Adrenal gland (tissue), 12 donors: ENCODE data around the gene TBC1D8B. TPM values are rescaled to one million over a fixed set of nuclear protein-coding genes. Genes with fewer than 3 reads are reported as not detected.

Experiments
- DNase-seq, 7 donors: peaks; one replicate each; pipeline ENCODE4 v3.0.0-alpha.2; 2019 to 2020
- H3K27ac ChIP-seq, 5 donors: fragments of 200-600 bp; sonication (generic) in 4 of 5; 1 replicate in 3 of 5; 2 replicates in 2 of 5; pipeline versions ENCODE4 v1.5.1 to v1.8.0; 2016 to 2020; ENCODE audit warnings: mild to moderate bottlenecking in 1 of 5
- H3K27me3 ChIP-seq: fragments of 200-600 bp; 2 replicates; pipeline ENCODE4 v1.8.0; 2021
- H3K36me3 ChIP-seq, 2 donors: fragments of 200-600 bp; replicated peaks in 1 of 2; 1 replicate in 1 of 2; 2 replicates in 1 of 2; pipeline versions ENCODE4 v1.5.1 to v1.8.0; 2018 to 2022
- H3K4me1 ChIP-seq, 2 donors: fragments of 200-600 bp; replicated peaks in 1 of 2; 1 replicate in 1 of 2; 2 replicates in 1 of 2; pipeline versions ENCODE4 v1.5.1 to v1.8.0; 2018 to 2021
- H3K4me3 ChIP-seq, 4 donors: fragments of 200-600 bp; sonication (generic) in 3 of 4; one replicate each; pipeline ENCODE4 v1.5.1; 2016 to 2018
- H3K9me3 ChIP-seq, 3 donors: fragments of 200-600 bp; sonication (generic) in 1 of 3; replicated peaks in 1 of 3; 1 replicate in 2 of 3; 2 replicates in 1 of 3; pipeline versions ENCODE4 v1.5.1 to v1.8.0; 2016 to 2021
- POLR2A ChIP-seq, 2 donors: fragments of 450-650 bp; IDR thresholded peaks; one replicate each; pipeline ENCODE4 v1.6.1; 2017; ENCODE audit warnings: antibody characterized with exemption in 2 of 2, mild to moderate bottlenecking in 2 of 2, moderate library complexity in 1 of 2
- WGBS, 4 donors: extraction: QIAGEN DNeasy Blood & Tissue Kit in 2 of 4; methylation state at CpG; one replicate each; pipeline versions ENCODE4 v1.1.5 to v1.1.7; 2013 to 2017; 5-methylcytosine and 5-hydroxymethylcytosine counted together
- intact Hi-C, 2 donors: fragments of 100-400 bp; cut with DNase I; formaldehyde crosslinking; loops; one replicate each; pipeline versions ENCODE4 v1.14.1 to v1.15.0; 2022 to 2023
- polyA plus RNA-seq, 3 donors: library from polyadenylated mRNA; stranded (reverse); fragments of 200-250 nt in 2 of 3; fragments of 350-450 nt in 1 of 3; fragmentation: Illumina TruSeq in 1 of 3; extraction: RNeasy Lipid Tissue Mini Kit (QIAGEN cat#74804) in 1 of 3; gene quantifications; one replicate each; pipeline ENCODE4 v1.2.3, GENCODE V29; 2013 to 2014
- total RNA-seq, 9 donors: library from RNA; depleted of rRNA in 4 of 9; stranded (reverse); fragments of >200 nt in 4 of 9; fragments of 120-200 nt in 1 of 9; fragmentation: NEBNext Ultra II Directional in 1 of 9; extraction: Animal tissue kit (Norgen Biotek cat#: 25700) in 1 of 9; gene quantifications; one replicate each; pipeline versions ENCODE4 v1.1.0 to v1.2.4, GENCODE V29; 2013 to 2023
- TF ChIP-seq, protein P1 (sequence below), 6 experiments: fragments of 450-650 bp in 4 of 6; fragments of 200-600 bp in 2 of 6; sonication (generic) in 1 of 6; IDR thresholded peaks; 1 replicate in 5 of 6; 2 replicates in 1 of 6; pipeline versions ENCODE4 v1.5.1 to v1.8.0; 2016 to 2021; ENCODE audit warnings: antibody characterized with exemption in 6 of 6, mild to moderate bottlenecking in 2 of 6, moderate library complexity in 1 of 6
- donor health status: healthy with polysubstance abuse.
- donor health status: Bipolar disorder and iron deficiency.
- donor health status: DM: yes; HTN: yes; CAD: no.
- donor health status: DM: no; HTN: no; CAD: no.
- donor health status: DM: no; HTN: no; CAD: no.
- donor health status: DM: yes; HTN: yes; CAD: no.

Gene TBC1D8B
- total and polyA plus RNA-seq, 12 donors = 12.0 to 61.8 (median 25.1) TPM

DNA sequence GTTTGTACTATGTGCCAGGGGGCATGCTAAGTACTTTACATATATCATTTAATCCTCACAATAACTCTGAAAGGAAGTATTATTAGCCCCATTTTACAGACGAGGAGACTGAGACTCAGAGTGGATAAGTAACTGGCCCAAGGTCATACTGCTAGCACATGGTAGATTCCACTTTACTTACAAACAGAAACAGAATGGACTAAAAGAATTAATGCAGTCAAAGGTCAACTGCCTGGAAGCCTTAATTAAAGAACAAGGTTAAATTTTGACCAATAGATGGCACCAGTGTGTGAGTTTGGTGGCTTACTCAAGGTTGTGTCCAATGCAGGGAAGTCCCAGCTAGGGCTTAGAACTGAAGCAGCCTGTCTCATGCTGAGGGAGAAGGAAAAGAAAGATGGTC lies 96.0 kb downstream of the TBC1D8B start:
- H3K36me3 ChIP-seq = no peaks in the 10 kb centered on the region
- H3K9me3 ChIP-seq = no peaks in the 10 kb centered on the region
- no peak overlapping the region for H3K4me3 ChIP-seq
- H3K27ac ChIP-seq = no peak overlapping the region
- no peaks in the 10 kb centered on the region for H3K27me3 ChIP-seq
- intact Hi-C loops = loop anchor here in 1 of 2 donors (5.0 kb wide), 1 partner anchor 54 kb away; no protein-coding TSS in a partner anchor
- TF ChIP-seq, protein P1, sequence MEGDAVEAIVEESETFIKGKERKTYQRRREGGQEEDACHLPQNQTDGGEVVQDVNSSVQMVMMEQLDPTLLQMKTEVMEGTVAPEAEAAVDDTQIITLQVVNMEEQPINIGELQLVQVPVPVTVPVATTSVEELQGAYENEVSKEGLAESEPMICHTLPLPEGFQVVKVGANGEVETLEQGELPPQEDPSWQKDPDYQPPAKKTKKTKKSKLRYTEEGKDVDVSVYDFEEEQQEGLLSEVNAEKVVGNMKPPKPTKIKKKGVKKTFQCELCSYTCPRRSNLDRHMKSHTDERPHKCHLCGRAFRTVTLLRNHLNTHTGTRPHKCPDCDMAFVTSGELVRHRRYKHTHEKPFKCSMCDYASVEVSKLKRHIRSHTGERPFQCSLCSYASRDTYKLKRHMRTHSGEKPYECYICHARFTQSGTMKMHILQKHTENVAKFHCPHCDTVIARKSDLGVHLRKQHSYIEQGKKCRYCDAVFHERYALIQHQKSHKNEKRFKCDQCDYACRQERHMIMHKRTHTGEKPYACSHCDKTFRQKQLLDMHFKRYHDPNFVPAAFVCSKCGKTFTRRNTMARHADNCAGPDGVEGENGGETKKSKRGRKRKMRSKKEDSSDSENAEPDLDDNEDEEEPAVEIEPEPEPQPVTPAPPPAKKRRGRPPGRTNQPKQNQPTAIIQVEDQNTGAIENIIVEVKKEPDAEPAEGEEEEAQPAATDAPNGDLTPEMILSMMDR (IDR thresholded peaks at IDR 0.05) = peak; percentile 11 to 48 (median 40)
- TF ChIP-seq POLR2A (IDR thresholded peaks at IDR 0.05) = no peak
- WGBS, 4 donors = 18 to 40% (median 25%) methylated on average over 1 of the region's 1 CpG
- peaks cover 0 to 8% of the 10 kb centered on the region in 2 donors for H3K4me1 ChIP-seq
- DNase-seq = peak in 3 of 7 donors; percentile 31 to 45 (median 34)

DNA sequence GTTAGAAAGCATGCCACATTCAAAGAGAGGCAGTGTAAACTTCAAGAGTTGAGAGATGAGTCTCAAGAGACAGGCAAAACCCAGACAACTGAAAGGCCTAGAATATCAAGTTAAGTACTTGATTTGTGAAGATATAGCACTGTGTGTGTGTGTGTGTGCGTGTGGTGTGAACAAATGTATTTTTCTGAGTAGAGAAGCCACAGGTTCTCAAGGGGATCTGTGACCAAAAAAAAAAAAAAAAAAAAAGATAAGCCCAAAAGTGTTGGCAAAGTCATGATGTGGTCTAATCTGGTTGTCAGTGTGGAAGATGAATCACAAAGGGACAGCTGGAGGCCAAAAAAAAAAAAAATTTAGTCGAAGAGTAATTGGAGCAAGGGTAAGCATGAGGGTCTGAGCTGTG lies 96.8 kb downstream of the TBC1D8B start:
- Histone ChIP-seq H3K27me3 (no peaks in the 10 kb centered on the region), H3K4me1 (peaks cover 0 to 8% of the 10 kb centered on the region in 2 donors), H3K4me3 (no peak overlapping the region), H3K36me3 (no peaks in the 10 kb centered on the region), H3K27ac (peak overlapping the region in 2 of 5 donors; percentile 6 to 23), H3K9me3 (no peaks in the 10 kb centered on the region)
- WGBS, 4 donors = 35 to 45% (median 37%) methylated on average over 2 of the region's 2 CpGs
- no peak for TF ChIP-seq POLR2A (IDR thresholded peaks at IDR 0.05)
- TF ChIP-seq, protein P1 (IDR thresholded peaks at IDR 0.05) = no peak
- intact Hi-C loops = loop anchor here in 1 of 2 donors (5.0 kb wide), 1 partner anchor 53 kb away; no protein-coding TSS in a partner anchor
- no peak for DNase-seq

GRCh38 chrX:106899841-106900240 lies 97.4 kb downstream of the TBC1D8B start:
- Histone ChIP-seq H3K27me3 (no peaks in the 10 kb centered on the region), H3K4me1 (peaks cover 0 to 7% of the 10 kb centered on the region in 2 donors), H3K27ac (peak overlapping the region in 1 of 5 donors; percentile 45), H3K36me3 (no peaks in the 10 kb centered on the region), H3K4me3 (no peak overlapping the region), H3K9me3 (no peaks in the 10 kb centered on the region)
- no peak for TF ChIP-seq POLR2A (IDR thresholded peaks at IDR 0.05)
- TF ChIP-seq, protein P1 (IDR thresholded peaks at IDR 0.05) = no peak
- intact Hi-C loops = loop anchor here in 1 of 2 donors (5.0 kb wide), 1 partner anchor 52 kb away; no protein-coding TSS in a partner anchor
- DNase-seq = no peak
- 50 to 89% (median 58%) methylated on average over 1 of the region's 1 CpG; no CpG with 5 or more reads in 1 of the 4 donors for WGBS, 4 donors

DNA sequence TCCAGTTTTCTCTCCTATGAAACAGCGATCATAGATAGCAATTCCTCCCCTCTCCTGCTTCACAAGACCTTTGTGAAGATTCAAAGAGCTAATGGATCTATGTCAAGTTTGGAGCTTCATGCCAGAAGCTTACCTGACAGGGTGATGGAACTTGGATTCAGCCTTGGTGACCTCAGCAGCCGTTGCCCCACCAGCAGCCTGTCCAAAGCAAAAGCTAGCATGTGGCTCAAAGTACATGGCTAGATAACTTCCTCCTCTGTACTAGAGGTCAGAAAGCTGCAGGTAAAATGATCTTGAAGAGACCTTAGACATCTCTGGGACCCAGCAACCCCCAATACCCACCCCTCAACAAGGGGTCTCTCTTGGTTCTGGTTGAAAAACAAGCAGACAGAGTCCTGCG lies 98.9 kb downstream of the TBC1D8B start:
- no peak for TF ChIP-seq POLR2A (IDR thresholded peaks at IDR 0.05)
- TF ChIP-seq, protein P1 (IDR thresholded peaks at IDR 0.05) = no peak

More for the DNA sequence above, 98.9 kb downstream of the TBC1D8B start:
- H3K27ac ChIP-seq = no peak overlapping the region
- intact Hi-C loops = no loop called here
- H3K27me3 ChIP-seq = no peaks in the 10 kb centered on the region
- 70 to 83% (median 76%) methylated on average over 2 to 3 of the region's 3 CpGs for WGBS, 4 donors
- DNase-seq = no peak
- no peaks in the 10 kb centered on the region for H3K9me3 ChIP-seq
- peaks cover 0 to 3% of the 10 kb centered on the region in 2 donors for H3K4me1 ChIP-seq
- no peak overlapping the region for H3K4me3 ChIP-seq
- no peaks in the 10 kb centered on the region for H3K36me3 ChIP-seq
